ENCODE data around the gene ZNF780B.

- TF ChIP-seq, protein P1, sequence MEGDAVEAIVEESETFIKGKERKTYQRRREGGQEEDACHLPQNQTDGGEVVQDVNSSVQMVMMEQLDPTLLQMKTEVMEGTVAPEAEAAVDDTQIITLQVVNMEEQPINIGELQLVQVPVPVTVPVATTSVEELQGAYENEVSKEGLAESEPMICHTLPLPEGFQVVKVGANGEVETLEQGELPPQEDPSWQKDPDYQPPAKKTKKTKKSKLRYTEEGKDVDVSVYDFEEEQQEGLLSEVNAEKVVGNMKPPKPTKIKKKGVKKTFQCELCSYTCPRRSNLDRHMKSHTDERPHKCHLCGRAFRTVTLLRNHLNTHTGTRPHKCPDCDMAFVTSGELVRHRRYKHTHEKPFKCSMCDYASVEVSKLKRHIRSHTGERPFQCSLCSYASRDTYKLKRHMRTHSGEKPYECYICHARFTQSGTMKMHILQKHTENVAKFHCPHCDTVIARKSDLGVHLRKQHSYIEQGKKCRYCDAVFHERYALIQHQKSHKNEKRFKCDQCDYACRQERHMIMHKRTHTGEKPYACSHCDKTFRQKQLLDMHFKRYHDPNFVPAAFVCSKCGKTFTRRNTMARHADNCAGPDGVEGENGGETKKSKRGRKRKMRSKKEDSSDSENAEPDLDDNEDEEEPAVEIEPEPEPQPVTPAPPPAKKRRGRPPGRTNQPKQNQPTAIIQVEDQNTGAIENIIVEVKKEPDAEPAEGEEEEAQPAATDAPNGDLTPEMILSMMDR (IDR thresholded peaks at IDR 0.05; ENCODE audit: low read length) = no peak
- no peak for TF ChIP-seq EZH2 (IDR thresholded peaks at IDR 0.05; ENCODE audit: borderline replicate concordance, low read length)
Observed at GRCh38 chr19:40089462-40089861, 33.4 kb upstream of the ZNF780B start.
